Measurements from ENCODE around the gene TGM6.

Gene TGM6

DNA sequence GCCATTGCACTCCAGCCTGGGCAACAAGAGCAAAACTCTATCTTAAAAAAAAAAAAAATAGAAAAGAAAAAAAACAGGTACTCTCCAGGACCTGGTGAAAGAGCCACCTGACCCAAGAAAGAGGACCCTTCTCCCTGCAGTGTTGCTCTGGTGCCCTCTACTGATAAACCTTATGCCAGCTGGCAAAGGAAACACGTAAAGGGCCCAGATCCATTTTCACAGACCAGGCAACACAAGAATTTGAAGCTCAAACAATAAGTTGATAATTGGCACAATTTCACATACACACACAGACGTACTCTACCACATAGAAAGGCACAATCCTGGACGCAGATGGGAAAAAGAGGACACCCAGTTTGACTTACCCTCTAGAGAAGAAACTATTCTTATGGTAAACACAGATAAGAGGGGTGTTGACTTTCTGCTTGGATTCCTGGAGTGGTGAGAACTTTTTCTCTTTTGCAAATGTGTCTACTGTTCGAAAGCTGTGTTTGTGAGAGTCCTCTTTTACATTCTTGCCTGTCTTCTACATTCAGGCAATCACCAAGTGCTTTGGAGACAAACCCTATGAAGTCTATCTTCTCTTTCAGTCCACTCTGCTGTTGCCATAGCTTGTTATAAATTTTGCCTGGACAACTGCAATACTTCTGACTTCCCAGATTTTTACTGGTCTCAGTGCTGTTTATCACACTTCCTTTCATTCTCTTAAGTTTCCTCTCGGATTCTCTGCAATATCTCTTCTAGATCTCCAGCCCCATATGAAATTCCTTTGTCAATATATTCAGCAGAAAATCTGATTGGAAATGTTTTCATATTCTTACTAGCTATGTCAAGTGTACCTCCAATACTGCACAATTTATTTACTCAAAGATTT is 96.3 kb downstream of the TGM6 start:
- in situ Hi-C loops (cut with HindIII; ENCODE audit: low sequenced_read_pairs) = no loop called here

DNA sequence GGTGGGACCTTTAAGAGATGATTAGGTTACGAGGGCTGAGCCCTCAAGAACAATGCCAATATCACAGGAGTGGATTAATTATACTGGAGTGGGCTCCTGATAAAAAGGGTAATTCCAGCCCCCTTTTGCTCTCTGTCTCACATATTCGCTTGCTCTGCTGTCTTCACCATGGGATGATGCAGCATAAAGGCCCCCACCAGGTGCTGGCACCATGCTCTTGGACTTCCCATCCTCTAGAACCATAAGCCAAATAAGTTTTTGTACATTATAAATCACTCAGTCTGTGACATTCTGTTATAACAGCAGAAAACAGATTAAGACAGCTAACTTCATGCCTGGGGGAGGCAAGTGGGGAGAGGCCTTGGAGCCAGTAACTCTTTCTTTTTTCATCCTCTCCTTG is 99.7 kb downstream of the TGM6 start:
- in situ Hi-C loops (cut with HindIII; ENCODE audit: low sequenced_read_pairs) = no loop called here
